Caco-2 (cell line): ENCODE results near the gene FBXL20. TPM values are rescaled to one million over a fixed set of nuclear protein-coding genes. Genes with fewer than 3 reads are reported as not detected.

Source experiments
- BruUV-seq: library from RNA; stranded (reverse); fragments of 400-500 nt; replicated peaks from 2 replicates; lab custom pipeline; 2021; lab: Mats Ljungman, UMichigan
- CTCF ChIA-PET: fragments of 300-600 bp; sonication (Branson Sonifier 250); formaldehyde crosslinking; loops from one replicate; lab custom pipeline; 2022; ENCODE audit warnings: antibody characterized with exemption; lab: Charles Lee
- POLR2A ChIA-PET: fragments of 300-600 bp; sonication (Branson Sonifier 250); formaldehyde crosslinking; loops from one replicate; lab custom pipeline; 2022; ENCODE audit warnings: antibody characterized with exemption; lab: Charles Lee
- DNase-seq, 2 experiments: peaks; one replicate each; pipeline versions ENCODE4 v3.0.0 to v3.0.0-alpha.2; 2020 to 2022
- H3K27me3 ChIP-seq: replicated peaks from 2 replicates; pipeline ENCODE4 v1.6.0; 2011; ENCODE audit warnings: low read length; ENCODE audit not compliant: control insufficient read depth, insufficient read depth
- H3K36me3 ChIP-seq: 2 replicates; pipeline ENCODE4 v1.5.1; 2011; ENCODE audit warnings: low read length; ENCODE audit not compliant: control insufficient read depth, insufficient read depth
- H3K4me1 ChIP-seq: fragments of 250-450 bp; sonication (Bioruptor Pico); 2 replicates; pipeline ENCODE4 v1.5.1; 2020; ENCODE audit warnings: mild to moderate bottlenecking
- H3K4me3 ChIP-seq: 2 replicates; pipeline ENCODE4 v1.5.1; 2011; ENCODE audit warnings: low read depth, mild to moderate bottlenecking, control low read depth, low read length
- H3K9me3 ChIP-seq: fragments of 250-450 bp; sonication (Bioruptor Pico); 2 replicates; pipeline ENCODE4 v1.5.1; 2020; ENCODE audit warnings: mild to moderate bottlenecking, moderate library complexity
- H3K27ac Mint-ChIP-seq: one replicate; pipeline ENCODE4 v1.8.0; 2022; ENCODE audit warnings: mixed read lengths; ENCODE audit not compliant: unreplicated experiment
- H3K27me3 Mint-ChIP-seq: one replicate; pipeline ENCODE4 v1.8.0; 2022; ENCODE audit warnings: mixed read lengths; ENCODE audit not compliant: insufficient read depth, unreplicated experiment
- H3K36me3 Mint-ChIP-seq: one replicate; pipeline ENCODE4 v1.8.0; 2022; ENCODE audit warnings: mild to moderate bottlenecking, mixed read lengths; ENCODE audit not compliant: insufficient read depth, unreplicated experiment
- H3K4me1 Mint-ChIP-seq: one replicate; pipeline ENCODE4 v1.8.0; 2022; ENCODE audit warnings: low read depth, mixed read lengths; ENCODE audit not compliant: unreplicated experiment
- H3K4me3 Mint-ChIP-seq: one replicate; pipeline ENCODE4 v1.8.0; 2022; ENCODE audit warnings: mild to moderate bottlenecking, moderate library complexity, mixed read lengths; ENCODE audit not compliant: unreplicated experiment
- H3K9me3 Mint-ChIP-seq: one replicate; pipeline ENCODE4 v1.8.0; 2022; ENCODE audit warnings: mixed read lengths; ENCODE audit not compliant: unreplicated experiment
- CTCF ChIP-seq, 2 experiments: fragments of 200-600 bp in 1 of 2; IDR thresholded peaks; 1 replicate in 1 of 2; 2 replicates in 1 of 2; pipeline versions ENCODE4 v1.5.1 to v1.8.0; 2011 to 2022; ENCODE audit warnings: antibody characterized with exemption in 1 of 2, control low read depth in 1 of 2, inconsistent platforms in 1 of 2, low read depth in 1 of 2, low read length in 1 of 2, mild to moderate bottlenecking in 1 of 2, moderate library complexity in 1 of 2; ENCODE audit not compliant: insufficient read depth in 1 of 2, severe bottlenecking in 1 of 2, unreplicated experiment in 1 of 2
- intact Hi-C: fragments of 100-400 bp; cut with micrococcal nuclease; formaldehyde crosslinking; loops from one replicate; pipeline ENCODE4 v1.10.0; 2022; ENCODE audit not compliant: unreplicated experiment
- total RNA-seq: library from RNA; stranded (reverse); gene quantifications from 2 replicates; pipeline ENCODE4 v1.2.3, GENCODE V29; 2022

FBXL20 gene
- total RNA-seq, 1 experiment from 2014 or later: 12.6 TPM

GRCh38 chr17:39402244-39402889, 941 bp upstream of the FBXL20 start:
- POLR2A ChIA-PET: interaction anchor here (1.5 kb wide), 2 partner anchors 49 to 59 kb away, joined by 3 to 7 read pairs; partner anchors contain the start of gene CDK12
- intact Hi-C loops: loop anchor here (5.0 kb wide), 2 partner anchors 50 to 120 kb away; partner anchors contain the start of gene MED1
- no peaks in the 10 kb centered on the region for H3K27me3 ChIP-seq
- CTCF ChIA-PET: interaction anchor here (0.6 to 1.2 kb wide), 2 partner anchors 80 to 158 kb away, joined by 3 to 4 read pairs; no protein-coding TSS in a partner anchor
- TF ChIP-seq CTCF (IDR thresholded peaks at IDR 0.05; ENCODE audit: insufficient read depth in 1 of 2, low read depth in 1 of 2, low read length in 1 of 2, severe bottlenecking in 1 of 2, unreplicated experiment in 1 of 2): no peak
- H3K4me3 Mint-ChIP-seq: peak overlapping the region; percentile 99
- H3K9me3 Mint-ChIP-seq: no peaks in the 10 kb centered on the region
- peak overlapping the region; percentile 100 for H3K4me3 ChIP-seq
- H3K4me1 ChIP-seq: peaks cover 10% of the 10 kb centered on the region; the same call in 1 of the 2 replicates
- H3K36me3 ChIP-seq: no peaks in the 10 kb centered on the region; the same call in 1 of the 2 replicates
- no peaks in the 10 kb centered on the region for H3K27me3 Mint-ChIP-seq
- peaks cover 12% of the 10 kb centered on the region for H3K4me1 Mint-ChIP-seq
- peaks cover 40% of the 10 kb centered on the region for H3K36me3 Mint-ChIP-seq
- peak overlapping the region; percentile 81 for H3K27ac Mint-ChIP-seq
- peak; percentile 94 to 97 for DNase-seq
- BruUV-seq: no TSS peak
- H3K9me3 ChIP-seq: no peaks in the 10 kb centered on the region

- no TSS peak for BruUV-seq
- Histone ChIP-seq H3K9me3 (no peaks in the 10 kb centered on the region), H3K27me3 (no peaks in the 10 kb centered on the region), H3K4me3 (peak overlapping the region; percentile 100), H3K4me1 (peaks cover 10% of the 10 kb centered on the region; the same call in 1 of the 2 replicates), H3K36me3 (no peaks in the 10 kb centered on the region)
- TF ChIP-seq CTCF (IDR thresholded peaks at IDR 0.05; ENCODE audit: insufficient read depth in 1 of 2, low read depth in 1 of 2, low read length in 1 of 2, severe bottlenecking in 1 of 2, unreplicated experiment in 1 of 2): no peak
- ChIA-PET CTCF (interaction anchor here (0.9 to 1.2 kb wide), 2 partner anchors 130 to 156 kb away, joined by 3 to 4 read pairs; no protein-coding TSS in a partner anchor), POLR2A (interaction anchor here (0.7 kb wide), 1 partner anchor 38 kb away, joined by 9 read pairs; no protein-coding TSS in a partner anchor)
- intact Hi-C loops: loop anchor here (1.0 to 5.0 kb wide), 3 partner anchors 52 to 193 kb away; partner anchors contain the start of gene MED1
- H3K9me3 Mint-ChIP-seq: no peaks in the 10 kb centered on the region
- H3K27ac Mint-ChIP-seq: peak overlapping the region; percentile 81
- H3K4me3 Mint-ChIP-seq: peak overlapping the region; percentile 99
- H3K4me1 Mint-ChIP-seq: peaks cover 12% of the 10 kb centered on the region
- DNase-seq: no peak
- no peaks in the 10 kb centered on the region for H3K27me3 Mint-ChIP-seq
- peaks cover 39% of the 10 kb centered on the region for H3K36me3 Mint-ChIP-seq
Observed at GRCh38 chr17:39400547-39401411, 647 bp downstream of the FBXL20 start.

GRCh38 chr17:39399791-39400190, 1.6 kb downstream of the FBXL20 start:
- Histone ChIP-seq H3K27me3 (no peaks in the 10 kb centered on the region), H3K4me1 (peaks cover 10% of the 10 kb centered on the region; the same call in 1 of the 2 replicates), H3K4me3 (no peak overlapping the region), H3K9me3 (no peaks in the 10 kb centered on the region), H3K36me3 (no peaks in the 10 kb centered on the region)
- POLR2A ChIA-PET: no interaction called here
- H3K27me3 Mint-ChIP-seq: no peaks in the 10 kb centered on the region
- peaks cover 12% of the 10 kb centered on the region for H3K4me1 Mint-ChIP-seq
- peak overlapping the region; percentile 99 for H3K4me3 Mint-ChIP-seq
- H3K9me3 Mint-ChIP-seq: no peaks in the 10 kb centered on the region
- no TSS peak for BruUV-seq
- no peak for TF ChIP-seq CTCF (IDR thresholded peaks at IDR 0.05; ENCODE audit: insufficient read depth in 1 of 2, low read depth in 1 of 2, low read length in 1 of 2, severe bottlenecking in 1 of 2, unreplicated experiment in 1 of 2)
- DNase-seq: no peak
- intact Hi-C loops: loop anchor here (5.0 kb wide), 2 partner anchors 53 to 117 kb away; partner anchors contain the start of gene MED1
- CTCF ChIA-PET: no interaction called here
- peaks cover 39% of the 10 kb centered on the region for H3K36me3 Mint-ChIP-seq
- H3K27ac Mint-ChIP-seq: no peak overlapping the region
